Gastrocnemius medialis (tissue), 4 donors: Measurements from ENCODE around the gene GTF3C5. TPM values are rescaled to one million over a fixed set of nuclear protein-coding genes. Genes with fewer than 3 reads are reported as not detected.

ENCODE experiments used
- ATAC-seq, 2 donors: fragments of 150-250 bp; one replicate each; pipeline ENCODE4 v1.9.1; 2016
- DNase-seq, 2 donors: peaks; one replicate each; pipeline ENCODE4 v3.0.0-alpha.2; 2019
- H3K27ac ChIP-seq, 4 donors: fragments of 200-600 bp; sonication (generic); 1 replicate in 1 of 4; 2 replicates in 3 of 4; pipeline ENCODE4 v1.5.1; 2016 to 2018; ENCODE audit warnings: mild to moderate bottlenecking in 2 of 4, moderate library complexity in 1 of 4
- H3K27me3 ChIP-seq, 3 donors: fragments of 200-600 bp; sonication (generic) in 2 of 3; 1 replicate in 1 of 3; 2 replicates in 2 of 3; pipeline versions ENCODE4 v1.5.1 to v1.6.0; 2016 to 2019; ENCODE audit warnings: mild to moderate bottlenecking in 1 of 3, moderate library complexity in 1 of 3
- H3K36me3 ChIP-seq, 2 donors: fragments of 200-600 bp; sonication (generic) in 1 of 2; one replicate each; pipeline ENCODE4 v1.5.1; 2017 to 2018
- H3K4me1 ChIP-seq, 2 donors: fragments of 200-600 bp; sonication (generic) in 1 of 2; one replicate each; pipeline ENCODE4 v1.5.1; 2016 to 2017; ENCODE audit warnings: mild to moderate bottlenecking in 2 of 2
- H3K4me3 ChIP-seq, 4 donors: fragments of 200-600 bp; sonication (generic) in 3 of 4; 1 replicate in 1 of 4; 2 replicates in 3 of 4; pipeline ENCODE4 v1.5.1; 2016 to 2019; ENCODE audit warnings: mild to moderate bottlenecking in 2 of 4
- H3K9me3 ChIP-seq, 3 donors: fragments of 200-600 bp; sonication (generic) in 2 of 3; 1 replicate in 1 of 3; 2 replicates in 2 of 3; pipeline ENCODE4 v1.5.1; 2016 to 2019
- POLR2A ChIP-seq, 2 donors: fragments of 450-650 bp; IDR thresholded peaks; one replicate each; pipeline ENCODE4 v1.6.1; 2017; ENCODE audit warnings: antibody characterized with exemption in 2 of 2, mild to moderate bottlenecking in 2 of 2, moderate library complexity in 2 of 2
- in situ Hi-C, 4 donors: fragments of 200-750 bp; cut with MboI; loops; one replicate each; pipeline versions ENCODE4 v1.15.0 to v1.8.0; 2017; ENCODE audit warnings: low sequenced_read_pairs in 4 of 4
- intact Hi-C: fragments of 100-400 bp; cut with DNase I; formaldehyde crosslinking; loops from one replicate; pipeline ENCODE4 v1.15.1; 2023; ENCODE audit warnings: low total_unique reads
- total RNA-seq, 4 donors: library from RNA; depleted of rRNA; stranded (reverse); fragments of >200 nt; gene quantifications; one replicate each; pipeline versions ENCODE4 v1.1.0 to v1.2.3, GENCODE V29; 2016
- TF ChIP-seq, protein P1 (sequence below), 5 experiments: fragments of 450-650 bp in 3 of 5; fragments of 200-600 bp in 2 of 5; sonication (generic) in 2 of 5; IDR thresholded peaks in 4 of 5; conservative IDR thresholded peaks in 1 of 5; 1 replicate in 4 of 5; 2 replicates in 1 of 5; pipeline ENCODE4 v1.5.1; 2016 to 2019; ENCODE audit warnings: antibody characterized with exemption in 5 of 5, mild to moderate bottlenecking in 3 of 5, moderate library complexity in 3 of 5

The GTF3C5 gene
- total RNA-seq, 4 donors from 2014 or later, result 48.1 to 55.3 (median 51.5) TPM

DNA sequence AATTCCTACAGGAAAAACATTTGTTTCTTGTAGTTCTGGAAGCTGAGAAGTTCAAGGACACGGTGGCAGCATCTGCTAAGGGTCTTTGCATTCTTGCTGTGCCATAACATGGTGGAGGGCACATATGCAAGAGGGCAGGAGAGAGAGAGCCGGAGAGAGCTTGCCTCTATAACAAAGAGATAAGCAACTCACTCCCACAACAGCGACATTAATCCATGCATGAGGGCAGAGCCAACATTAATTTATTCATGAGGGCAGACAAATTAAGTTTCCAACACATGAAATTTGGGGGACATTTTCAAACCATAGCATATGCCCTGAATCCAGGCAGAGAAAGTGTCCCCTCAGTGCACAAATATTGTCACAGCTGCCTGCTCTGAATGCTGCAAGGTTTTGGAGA, 4.4 kb upstream of the GTF3C5 start:
- Histone ChIP-seq H3K4me3 (no peak overlapping the region), H3K9me3 (no peaks in the 10 kb centered on the region), H3K27ac (no peak overlapping the region), H3K27me3 (no peaks in the 10 kb centered on the region), H3K36me3 (no peaks in the 10 kb centered on the region), H3K4me1 (peaks cover 10 to 17% of the 10 kb centered on the region in 2 donors)
- DNase-seq (no peak), ATAC-seq (no peak)
- TF ChIP-seq, protein P1, sequence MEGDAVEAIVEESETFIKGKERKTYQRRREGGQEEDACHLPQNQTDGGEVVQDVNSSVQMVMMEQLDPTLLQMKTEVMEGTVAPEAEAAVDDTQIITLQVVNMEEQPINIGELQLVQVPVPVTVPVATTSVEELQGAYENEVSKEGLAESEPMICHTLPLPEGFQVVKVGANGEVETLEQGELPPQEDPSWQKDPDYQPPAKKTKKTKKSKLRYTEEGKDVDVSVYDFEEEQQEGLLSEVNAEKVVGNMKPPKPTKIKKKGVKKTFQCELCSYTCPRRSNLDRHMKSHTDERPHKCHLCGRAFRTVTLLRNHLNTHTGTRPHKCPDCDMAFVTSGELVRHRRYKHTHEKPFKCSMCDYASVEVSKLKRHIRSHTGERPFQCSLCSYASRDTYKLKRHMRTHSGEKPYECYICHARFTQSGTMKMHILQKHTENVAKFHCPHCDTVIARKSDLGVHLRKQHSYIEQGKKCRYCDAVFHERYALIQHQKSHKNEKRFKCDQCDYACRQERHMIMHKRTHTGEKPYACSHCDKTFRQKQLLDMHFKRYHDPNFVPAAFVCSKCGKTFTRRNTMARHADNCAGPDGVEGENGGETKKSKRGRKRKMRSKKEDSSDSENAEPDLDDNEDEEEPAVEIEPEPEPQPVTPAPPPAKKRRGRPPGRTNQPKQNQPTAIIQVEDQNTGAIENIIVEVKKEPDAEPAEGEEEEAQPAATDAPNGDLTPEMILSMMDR (IDR thresholded peaks at IDR 0.05 in 4 of 5, conservative IDR thresholded peaks at IDR 0.05 in 1 of 5), result no peak
- no peak for TF ChIP-seq POLR2A (IDR thresholded peaks at IDR 0.05)
- intact Hi-C loops (no loop called here), in situ Hi-C loops (loop anchor here in 2 of 4 donors (10.0 kb wide), 2 partner anchors 118 to 128 kb away; no protein-coding TSS in a partner anchor)

DNA sequence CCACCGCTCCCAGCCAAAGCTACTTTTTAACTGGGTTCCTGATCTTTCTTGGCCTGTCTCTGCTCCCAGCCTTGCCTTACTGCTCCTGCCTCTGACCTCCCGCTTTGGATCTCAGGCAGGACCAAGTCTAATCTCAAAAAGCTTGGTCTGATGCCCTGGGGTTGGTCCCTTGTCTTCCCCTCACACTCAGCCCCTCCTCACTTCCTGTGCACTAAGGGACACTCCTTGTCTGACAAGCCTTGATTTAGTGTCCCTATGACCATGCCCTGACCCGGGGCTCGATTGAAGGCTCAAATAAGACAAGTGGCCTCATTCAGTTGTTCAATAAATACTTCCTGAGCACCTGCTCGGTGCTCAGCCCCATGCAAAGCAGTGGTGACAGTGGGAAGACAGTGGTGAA, 3.7 kb upstream of the GTF3C5 start:
- ATAC-seq (no peak), DNase-seq (no peak)
- peaks cover 17 to 24% of the 10 kb centered on the region in 2 donors for H3K4me1 ChIP-seq
- H3K4me3 ChIP-seq, result no peak overlapping the region
- H3K27ac ChIP-seq, result no peak overlapping the region
- intact Hi-C loops, result no loop called here
- no peaks in the 10 kb centered on the region for H3K36me3 ChIP-seq
- TF ChIP-seq POLR2A (IDR thresholded peaks at IDR 0.05), result no peak
- TF ChIP-seq, protein P1 (IDR thresholded peaks at IDR 0.05 in 4 of 5, conservative IDR thresholded peaks at IDR 0.05 in 1 of 5), result no peak
- no peaks in the 10 kb centered on the region for H3K9me3 ChIP-seq
- in situ Hi-C loops, result loop anchor here in 2 of 4 donors (10.0 kb wide), 2 partner anchors 118 to 128 kb away; no protein-coding TSS in a partner anchor
- no peaks in the 10 kb centered on the region for H3K27me3 ChIP-seq

DNA sequence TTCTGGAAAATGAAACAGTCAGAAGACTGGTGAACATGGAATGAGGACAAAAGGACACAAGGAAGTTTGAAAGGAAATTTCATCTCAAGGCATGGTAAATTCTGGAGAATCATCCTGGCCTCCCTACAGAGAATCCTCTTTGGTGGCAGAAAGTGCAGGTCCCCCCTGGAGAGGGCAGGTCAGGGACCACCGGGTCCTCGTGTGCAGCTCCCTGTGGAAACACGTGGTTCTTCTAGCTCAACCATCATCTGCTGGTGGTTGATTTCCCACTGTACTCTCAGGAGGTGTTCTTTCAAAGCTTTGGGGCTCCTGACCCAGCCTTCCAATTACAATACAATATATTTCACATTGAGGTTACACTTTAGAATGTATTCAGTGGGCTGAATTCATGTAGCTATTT, 2.6 kb upstream of the GTF3C5 start:
- in situ Hi-C loops, result loop anchor here in 2 of 4 donors (10.0 kb wide), 2 partner anchors 117 to 127 kb away; no protein-coding TSS in a partner anchor
- Histone ChIP-seq H3K27ac (no peak overlapping the region), H3K36me3 (no peaks in the 10 kb centered on the region), H3K27me3 (no peaks in the 10 kb centered on the region), H3K4me1 (peaks cover 28 to 31% of the 10 kb centered on the region in 2 donors), H3K9me3 (no peaks in the 10 kb centered on the region), H3K4me3 (no peak overlapping the region)
- ATAC-seq (no peak), DNase-seq (no peak)
- TF ChIP-seq POLR2A (IDR thresholded peaks at IDR 0.05), result no peak
- TF ChIP-seq, protein P1 (IDR thresholded peaks at IDR 0.05 in 4 of 5, conservative IDR thresholded peaks at IDR 0.05 in 1 of 5), result no peak
- intact Hi-C loops, result no loop called here

DNA sequence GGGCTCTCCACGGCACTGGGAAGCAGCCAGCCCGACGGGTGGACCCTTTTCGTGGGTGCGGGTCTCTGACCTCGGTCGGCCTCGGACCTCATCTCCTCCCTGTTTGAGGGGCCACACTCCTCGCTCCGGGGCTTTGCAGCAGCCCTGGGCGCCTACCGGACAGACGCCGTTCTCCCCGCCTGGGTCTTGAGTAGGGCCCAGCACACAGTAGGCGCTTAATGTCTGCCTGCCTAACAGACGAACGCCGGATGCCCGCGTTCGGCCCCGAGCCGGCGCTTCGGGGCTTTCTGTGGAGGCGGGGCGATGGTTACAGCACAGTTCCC, 842 bp upstream of the GTF3C5 start:
- DNase-seq (no peak), ATAC-seq (no peak)
- intact Hi-C loops, result loop anchor here (1.0 to 10.0 kb wide), 4 partner anchors 86 to 435 kb away; partner anchors contain the start of genes MED22, RPL7A and TSC1
- no peaks in the 10 kb centered on the region for H3K36me3 ChIP-seq
- H3K4me3 ChIP-seq, result peak overlapping the region; percentile 85 to 97 (median 92)
- no peaks in the 10 kb centered on the region for H3K27me3 ChIP-seq
- peak overlapping the region; percentile 93 to 94 (median 94) for H3K27ac ChIP-seq
- no peaks in the 10 kb centered on the region for H3K9me3 ChIP-seq
- H3K4me1 ChIP-seq, result peaks cover 31 to 37% of the 10 kb centered on the region in 2 donors
- TF ChIP-seq, protein P1 (IDR thresholded peaks at IDR 0.05 in 4 of 5, conservative IDR thresholded peaks at IDR 0.05 in 1 of 5), result no peak
- no peak for TF ChIP-seq POLR2A (IDR thresholded peaks at IDR 0.05)
- in situ Hi-C loops, result loop anchor here in 2 of 4 donors (10.0 kb wide), 2 partner anchors 115 to 125 kb away; no protein-coding TSS in a partner anchor

DNA sequence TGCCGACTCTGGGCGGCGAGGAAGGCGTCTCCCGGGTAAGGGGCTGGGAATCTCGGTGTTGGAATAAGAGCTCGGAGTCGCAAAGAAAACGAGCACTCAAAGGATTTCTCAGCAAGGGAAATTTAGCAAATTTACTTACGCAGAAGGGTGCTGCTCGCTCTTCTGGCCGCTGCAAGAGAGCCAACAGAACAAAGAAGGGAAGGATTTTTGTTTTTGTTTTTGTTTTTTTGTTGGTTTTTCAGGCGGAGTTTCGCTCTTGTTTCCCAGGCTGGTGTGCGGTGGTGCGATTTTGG, 279 bp downstream of the GTF3C5 start:
- Histone ChIP-seq H3K4me3 (peak overlapping the region; percentile 85 to 97 (median 93)), H3K27me3 (no peaks in the 10 kb centered on the region), H3K9me3 (no peaks in the 10 kb centered on the region), H3K4me1 (peaks cover 38 to 47% of the 10 kb centered on the region in 2 donors), H3K36me3 (no peaks in the 10 kb centered on the region), H3K27ac (peak overlapping the region; percentile 93 to 94 (median 94))
- in situ Hi-C loops (no loop called here), intact Hi-C loops (loop anchor here (2.0 to 10.0 kb wide), 3 partner anchors 118 to 434 kb away; partner anchors contain the start of genes MED22 and RPL7A)
- ATAC-seq (no peak), DNase-seq (no peak)
- TF ChIP-seq, protein P1 (IDR thresholded peaks at IDR 0.05 in 4 of 5, conservative IDR thresholded peaks at IDR 0.05 in 1 of 5), result peak in 1 of 5 experiments; percentile 3
- no peak for TF ChIP-seq POLR2A (IDR thresholded peaks at IDR 0.05)
